ENCODE measurements around the gene ATP6V0C.
"Not testable (repeated sequence)": the region's sequence is repeated elsewhere in the genome, so short reads cannot be mapped to it uniquely, and the experiment has no call there.

GRCh38 chr16:2560798-2561133 lies 47.0 kb downstream of the ATP6V0C start:
- not testable (repeated sequence) for TF ChIP-seq POLR2A, POLR2AphosphoS5, EP300 (IDR thresholded peaks at IDR 0.05)
